HCT116 (cell line): ENCODE data around the gene RCC2.
A peak's percentile ranks its signal among the peaks of the same experiment; 100 is the strongest.

Experiments used
- EZH2 ChIP-seq: fragments of 200-600 bp; sonication (generic); IDR thresholded peaks from 2 replicates; pipeline ENCODE4 v1.6.1; 2017; ENCODE audit warnings: antibody characterized with exemption, mixed run types
- FOSL1 ChIP-seq: IDR thresholded peaks from 2 replicates; pipeline ENCODE4 v1.6.1; 2012; ENCODE audit warnings: low read depth
- JUND ChIP-seq: IDR thresholded peaks from 2 replicates; pipeline ENCODE4 v1.6.1; 2012
- MAX ChIP-seq: IDR thresholded peaks from 2 replicates; pipeline ENCODE4 v1.6.1; 2012
- POLR2A ChIP-seq: IDR thresholded peaks from 2 replicates; pipeline ENCODE4 v1.7.0; 2011; ENCODE audit warnings: borderline replicate concordance; ENCODE audit not compliant: insufficient read depth, insufficient read length; ENCODE audit errors: extremely low read depth
- YY1 ChIP-seq: IDR thresholded peaks from 2 replicates; pipeline ENCODE4 v1.6.1; 2011; ENCODE audit warnings: low read length, low read depth, moderate library complexity, mild to moderate bottlenecking; ENCODE audit not compliant: insufficient replicate concordance; ENCODE audit errors: extremely low read depth
- TF ChIP-seq, protein P1 (sequence below), 3 experiments: fragments of 200-600 bp in 1 of 3; sonication (generic) in 1 of 3; IDR thresholded peaks in 2 of 3; conservative IDR thresholded peaks in 1 of 3; 2 replicates each; pipeline ENCODE4 v1.5.1; 2012 to 2017; ENCODE audit warnings: low read depth in 2 of 3, low read length in 2 of 3, antibody characterized with exemption in 1 of 3, borderline replicate concordance in 1 of 3, control low read depth in 1 of 3, mild to moderate bottlenecking in 1 of 3, mixed read lengths in 1 of 3, mixed run types in 1 of 3, moderate library complexity in 1 of 3; ENCODE audit not compliant: insufficient read depth in 1 of 3

- TF ChIP-seq, protein P1, sequence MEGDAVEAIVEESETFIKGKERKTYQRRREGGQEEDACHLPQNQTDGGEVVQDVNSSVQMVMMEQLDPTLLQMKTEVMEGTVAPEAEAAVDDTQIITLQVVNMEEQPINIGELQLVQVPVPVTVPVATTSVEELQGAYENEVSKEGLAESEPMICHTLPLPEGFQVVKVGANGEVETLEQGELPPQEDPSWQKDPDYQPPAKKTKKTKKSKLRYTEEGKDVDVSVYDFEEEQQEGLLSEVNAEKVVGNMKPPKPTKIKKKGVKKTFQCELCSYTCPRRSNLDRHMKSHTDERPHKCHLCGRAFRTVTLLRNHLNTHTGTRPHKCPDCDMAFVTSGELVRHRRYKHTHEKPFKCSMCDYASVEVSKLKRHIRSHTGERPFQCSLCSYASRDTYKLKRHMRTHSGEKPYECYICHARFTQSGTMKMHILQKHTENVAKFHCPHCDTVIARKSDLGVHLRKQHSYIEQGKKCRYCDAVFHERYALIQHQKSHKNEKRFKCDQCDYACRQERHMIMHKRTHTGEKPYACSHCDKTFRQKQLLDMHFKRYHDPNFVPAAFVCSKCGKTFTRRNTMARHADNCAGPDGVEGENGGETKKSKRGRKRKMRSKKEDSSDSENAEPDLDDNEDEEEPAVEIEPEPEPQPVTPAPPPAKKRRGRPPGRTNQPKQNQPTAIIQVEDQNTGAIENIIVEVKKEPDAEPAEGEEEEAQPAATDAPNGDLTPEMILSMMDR (IDR thresholded peaks at IDR 0.05 in 2 of 3, conservative IDR thresholded peaks at IDR 0.05 in 1 of 3; ENCODE audit: borderline replicate concordance in 1 of 3, insufficient read depth in 1 of 3, low read depth in 2 of 3, low read length in 2 of 3), result peak; percentile 50 to 59 (median 54)
- no peak for TF ChIP-seq YY1
- no peak for TF ChIP-seq MAX
- no peak for TF ChIP-seq JUND
- no peak for TF ChIP-seq POLR2A
- no peak for TF ChIP-seq FOSL1
- TF ChIP-seq EZH2, result no peak
These were observed 45.8 kb upstream of the RCC2 start for GRCh38 chr1:17485281-17485680.
